DND-41 (cell line): ENCODE measurements around the gene OR11L1.

ENCODE experiments used
- EZH2 ChIP-seq: IDR thresholded peaks from 3 replicates; pipeline ENCODE4 v1.6.1; 2012; ENCODE audit warnings: borderline replicate concordance, low read depth, mild to moderate bottlenecking, moderate library complexity, low read length, inconsistent platforms; ENCODE audit not compliant: severe bottlenecking
- TF ChIP-seq, protein P1 (sequence below): IDR thresholded peaks from 2 replicates; pipeline ENCODE4 v1.5.1; 2012; ENCODE audit warnings: borderline replicate concordance, low read length, moderate library complexity, mild to moderate bottlenecking; ENCODE audit not compliant: poor library complexity, severe bottlenecking; ENCODE audit errors: extremely low read depth

DNA sequence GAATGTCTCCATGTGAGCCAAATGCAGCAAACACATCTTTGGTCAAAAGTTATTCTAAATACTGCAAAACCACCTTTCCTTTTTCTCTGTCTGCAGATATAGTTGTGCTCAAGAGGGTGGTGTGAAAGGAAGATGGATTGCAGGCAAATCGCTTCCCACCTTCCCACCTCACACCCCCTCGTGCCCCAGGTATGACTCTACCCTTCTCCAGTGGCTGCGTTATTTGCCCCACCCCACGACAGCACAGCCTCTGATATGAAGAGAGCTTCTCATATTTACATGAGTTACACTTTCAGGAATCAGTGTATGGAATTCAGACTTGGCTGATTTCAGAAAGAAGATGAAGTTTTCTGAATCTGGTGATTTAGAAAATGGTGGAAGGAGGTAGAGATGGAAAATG is 21.1 kb upstream of the OR11L1 start:
- TF ChIP-seq, protein P1, sequence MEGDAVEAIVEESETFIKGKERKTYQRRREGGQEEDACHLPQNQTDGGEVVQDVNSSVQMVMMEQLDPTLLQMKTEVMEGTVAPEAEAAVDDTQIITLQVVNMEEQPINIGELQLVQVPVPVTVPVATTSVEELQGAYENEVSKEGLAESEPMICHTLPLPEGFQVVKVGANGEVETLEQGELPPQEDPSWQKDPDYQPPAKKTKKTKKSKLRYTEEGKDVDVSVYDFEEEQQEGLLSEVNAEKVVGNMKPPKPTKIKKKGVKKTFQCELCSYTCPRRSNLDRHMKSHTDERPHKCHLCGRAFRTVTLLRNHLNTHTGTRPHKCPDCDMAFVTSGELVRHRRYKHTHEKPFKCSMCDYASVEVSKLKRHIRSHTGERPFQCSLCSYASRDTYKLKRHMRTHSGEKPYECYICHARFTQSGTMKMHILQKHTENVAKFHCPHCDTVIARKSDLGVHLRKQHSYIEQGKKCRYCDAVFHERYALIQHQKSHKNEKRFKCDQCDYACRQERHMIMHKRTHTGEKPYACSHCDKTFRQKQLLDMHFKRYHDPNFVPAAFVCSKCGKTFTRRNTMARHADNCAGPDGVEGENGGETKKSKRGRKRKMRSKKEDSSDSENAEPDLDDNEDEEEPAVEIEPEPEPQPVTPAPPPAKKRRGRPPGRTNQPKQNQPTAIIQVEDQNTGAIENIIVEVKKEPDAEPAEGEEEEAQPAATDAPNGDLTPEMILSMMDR = no peak
- TF ChIP-seq EZH2 = no peak
